K562 (cell line): ENCODE measurements around the gene TBXAS1. TPM values are rescaled to one million over a fixed set of nuclear protein-coding genes. Genes with fewer than 3 reads are reported as not detected.
A peak's percentile ranks its signal among the peaks of the same experiment; 100 is the strongest.

Source experiments
- FOXM1 ChIP-seq, 2 experiments: fragments of 450-650 bp in 1 of 2; sonication (generic) in 1 of 2; formaldehyde crosslinking in 1 of 2; IDR thresholded peaks; 2 replicates each; pipeline versions ENCODE4 v1.6.1 to v1.9.0; 2017 to 2022; ENCODE audit warnings: low read depth in 2 of 2, mild to moderate bottlenecking in 2 of 2, missing genetic modification reagents in 1 of 2, moderate library complexity in 1 of 2
- GABPB2 ChIP-seq: fragments of 250-450 bp; sonication (Bioruptor Pico); conservative IDR thresholded peaks from 2 replicates; pipeline ENCODE4 v1.5.1; 2021; ENCODE audit warnings: mild to moderate bottlenecking
- GTF2F1 ChIP-seq: IDR thresholded peaks from 2 replicates; pipeline ENCODE4 v1.6.1; 2011; ENCODE audit warnings: low read depth, low read length, improper control_type of control experiment
- GTF3C2 ChIP-seq: IDR thresholded peaks from 3 replicates; pipeline ENCODE4 v1.6.1; 2011; ENCODE audit warnings: borderline replicate concordance, mild to moderate bottlenecking, moderate library complexity; ENCODE audit not compliant: insufficient read length; ENCODE audit errors: extremely low read depth
- NFIC ChIP-seq: fragments of 450-650 bp; IDR thresholded peaks from 2 replicates; pipeline ENCODE4 v1.6.1; 2017; ENCODE audit warnings: mild to moderate bottlenecking, inconsistent platforms
- NR2C2 ChIP-seq, 2 experiments: fragments of 200-800 bp in 1 of 2; sonication (Bioruptor generic) in 1 of 2; sonication (generic) in 1 of 2; formaldehyde crosslinking in 1 of 2; IDR thresholded peaks; 2 replicates each; pipeline versions ENCODE4 v1.6.1 to v1.8.0; 2016 to 2022; ENCODE audit warnings: mild to moderate bottlenecking in 1 of 2, missing compliant biosample characterization in 1 of 2, missing genetic modification characterization in 1 of 2, missing genetic modification reagents in 1 of 2
- PHB ChIP-seq: fragments of 250-450 bp; sonication (Bioruptor Pico); IDR thresholded peaks from 2 replicates; pipeline ENCODE4 v1.5.0; 2021
- PURB ChIP-seq: sonication (generic); formaldehyde crosslinking; IDR thresholded peaks from 2 replicates; pipeline ENCODE4 v1.9.0; 2021; ENCODE audit warnings: low read depth, mild to moderate bottlenecking, missing genetic modification reagents
- SREBF2 ChIP-seq: sonication (generic); formaldehyde crosslinking; IDR thresholded peaks from 2 replicates; pipeline ENCODE4 v1.4.0; 2020; ENCODE audit warnings: mild to moderate bottlenecking, missing genetic modification reagents
- VEZF1 ChIP-seq: fragments of 200-800 bp; sonication (Bioruptor generic); IDR thresholded peaks from 2 replicates; pipeline ENCODE4 v1.6.1; 2017; ENCODE audit warnings: missing genetic modification characterization, missing compliant biosample characterization
- ZKSCAN3 ChIP-seq: fragments of 250-450 bp; sonication (Bioruptor Pico); IDR thresholded peaks from 2 replicates; pipeline ENCODE4 v1.4.0; 2020
- ZNF280B ChIP-seq: fragments of 250-450 bp; sonication (Bioruptor Pico); IDR thresholded peaks from 2 replicates; pipeline ENCODE4 v1.5.1; 2021; ENCODE audit warnings: mild to moderate bottlenecking
- ZNF398 ChIP-seq: fragments of 250-450 bp; sonication (Bioruptor Pico); IDR thresholded peaks from 2 replicates; pipeline ENCODE4 v1.8.0; 2021; ENCODE audit warnings: moderate library complexity, mild to moderate bottlenecking, inconsistent platforms
- ZNF639 ChIP-seq, 2 experiments: fragments of 200-800 bp in 1 of 2; sonication (Bioruptor generic) in 1 of 2; sonication (generic) in 1 of 2; formaldehyde crosslinking in 1 of 2; IDR thresholded peaks in 1 of 2; conservative IDR thresholded peaks in 1 of 2; 2 replicates each; pipeline versions ENCODE4 v1.5.0 to v1.6.1; 2016 to 2020; ENCODE audit warnings: missing compliant biosample characterization in 1 of 2, missing genetic modification characterization in 1 of 2, missing genetic modification reagents in 1 of 2
- ZNF764 ChIP-seq: fragments of 250-450 bp; sonication (Bioruptor Pico); IDR thresholded peaks from 2 replicates; pipeline ENCODE4 v1.4.0; 2020; ENCODE audit warnings: low read depth, mild to moderate bottlenecking, moderate library complexity
- polyA plus RNA-seq, 8 experiments: library from polyadenylated mRNA; depleted of rRNA in 4 of 8; stranded (reverse) in 5 of 8; unstranded in 3 of 8; fragments of >200 nt; fragmentation: Nextera tagmentation in 2 of 8; fragmentation: Illumina TruSeq in 1 of 8; extraction: Ambion mirVana in 2 of 8; extraction: Trizol in 1 of 8; gene quantifications; 2 replicates each; pipeline versions ENCODE4 v1.2.1 to v1.2.3, GENCODE V29; 2011 to 2014; ENCODE audit warnings: inconsistent platforms in 1 of 8, missing spikeins in 1 of 8
- total RNA-seq, 7 experiments: library from RNA; depleted of rRNA in 6 of 7; stranded (reverse); fragments of >200 nt in 6 of 7; fragmentation: Illumina TruSeq in 2 of 7; extraction: Trizol in 2 of 7; gene quantifications; 2 replicates each; pipeline versions ENCODE4 v1.2.1 to v1.2.3, GENCODE V29; 2011 to 2021; ENCODE audit warnings: low replicate concordance in 1 of 7

Gene TBXAS1
- total and polyA plus RNA-seq, 9 of the 15 experiments (the other 6 are each of a cell fraction or from before 2014, with no cell fraction given): 1.1 to 8.3 (median 1.9) TPM

- TF ChIP-seq GTF3C2: peak; percentile 56
- no peak for TF ChIP-seq VEZF1 (CRISPR knock-in tag)
- no peak for TF ChIP-seq ZNF764
- no peak for TF ChIP-seq PURB (CRISPR knock-in tag)
- no peak for TF ChIP-seq SREBF2
- TF ChIP-seq GABPB2 (CRISPR knock-in tag): no peak
- TF ChIP-seq NFIC: peak; percentile 58
- TF ChIP-seq FOXM1 (IDR thresholded peaks at IDR 0.05; ENCODE audit: low read depth): no peak; the same call in 1 of the 2 replicates
- no peak for TF ChIP-seq FOXM1 (CRISPR knock-in tag; IDR thresholded peaks at IDR 0.05; ENCODE audit: low read depth)
- no peak; a peak in 1 of 4 replicates for TF ChIP-seq ZNF639 (CRISPR knock-in tag; conservative IDR thresholded peaks at IDR 0.05 in 1 of 2, IDR thresholded peaks at IDR 0.05 in 1 of 2)
- TF ChIP-seq ZNF280B (CRISPR knock-in tag): no peak
- TF ChIP-seq GTF2F1: no peak
- no peak for TF ChIP-seq ZNF398
- TF ChIP-seq NR2C2 (CRISPR knock-in tag; IDR thresholded peaks at IDR 0.05): no peak
- no peak for TF ChIP-seq NR2C2 (tag; IDR thresholded peaks at IDR 0.05)
- TF ChIP-seq PHB (CRISPR knock-in tag): no peak
- TF ChIP-seq ZKSCAN3 (CRISPR knock-in tag): no peak
Measured at GRCh38 chr7:139914306-139915267, 85.5 kb downstream of the TBXAS1 start (continued).
